Peyer's patch (tissue), 4 donors: ENCODE results near the gene SLC6A18. TPM values are rescaled to one million over a fixed set of nuclear protein-coding genes. Genes with fewer than 3 reads are reported as not detected.
"Not testable (repeated sequence)": the region's sequence is repeated elsewhere in the genome, so short reads cannot be mapped to it uniquely, and the experiment has no call there.

Experiments
- DNase-seq, 3 donors: peaks; one replicate each; pipeline ENCODE4 v3.0.0-alpha.2; 2017 to 2019
- H3K27ac ChIP-seq, 4 donors: fragments of 200-600 bp; sonication (generic); one replicate each; pipeline ENCODE4 v1.5.1; 2016 to 2019
- H3K27me3 ChIP-seq, 2 donors: fragments of 200-600 bp; sonication (generic); one replicate each; pipeline ENCODE4 v1.5.1; 2019
- H3K36me3 ChIP-seq, 3 donors: fragments of 200-600 bp; sonication (generic); one replicate each; pipeline ENCODE4 v1.5.1; 2016 to 2019
- H3K4me1 ChIP-seq, 4 donors: fragments of 200-600 bp; sonication (generic); one replicate each; pipeline ENCODE4 v1.5.1; 2016 to 2019
- H3K4me3 ChIP-seq, 4 donors: fragments of 200-600 bp; sonication (generic); 1 replicate in 3 of 4; 2 replicates in 1 of 4; pipeline ENCODE4 v1.5.1; 2016 to 2019; ENCODE audit warnings: mild to moderate bottlenecking in 1 of 4
- H3K9me3 ChIP-seq, 4 donors: fragments of 200-600 bp; sonication (generic); one replicate each; pipeline ENCODE4 v1.5.1; 2016 to 2019; ENCODE audit warnings: mild to moderate bottlenecking in 1 of 4
- CTCF ChIP-seq, 6 experiments: fragments of 450-650 bp in 4 of 6; fragments of 200-600 bp in 2 of 6; sonication (generic) in 1 of 6; IDR thresholded peaks; one replicate each; pipeline ENCODE4 v1.5.1; 2017 to 2019; ENCODE audit warnings: antibody characterized with exemption in 6 of 6, mild to moderate bottlenecking in 3 of 6, moderate library complexity in 1 of 6
- POLR2A ChIP-seq, 2 donors: fragments of 450-650 bp; IDR thresholded peaks; one replicate each; pipeline ENCODE4 v1.5.1; 2017; ENCODE audit warnings: antibody characterized with exemption in 2 of 2, mild to moderate bottlenecking in 2 of 2, moderate library complexity in 2 of 2
- total RNA-seq, 4 donors: library from RNA; depleted of rRNA; stranded (reverse); fragments of >200 nt; gene quantifications; one replicate each; pipeline ENCODE4 v1.1.0, GENCODE V29; 2016

The SLC6A18 gene
- total RNA-seq, 4 donors from 2014 or later: 0.53 to 0.95 TPM; not detected in 2

GRCh38 chr5:1272201-1272600, 47.0 kb downstream of the SLC6A18 start:
- no peak overlapping the region for H3K27ac ChIP-seq
- H3K4me3 ChIP-seq: no peak overlapping the region
- no peaks in the 10 kb centered on the region for H3K9me3 ChIP-seq
- DNase-seq: no peak
- no peaks in the 10 kb centered on the region for H3K36me3 ChIP-seq
- TF ChIP-seq CTCF (IDR thresholded peaks at IDR 0.05) (no peak), POLR2A (IDR thresholded peaks at IDR 0.05) (no peak)
- no peaks in the 10 kb centered on the region for H3K27me3 ChIP-seq
- H3K4me1 ChIP-seq: no peaks in the 10 kb centered on the region

GRCh38 chr5:1273745-1274144, 48.6 kb downstream of the SLC6A18 start:
- DNase-seq: no peak
- Histone ChIP-seq H3K27me3 (no peaks in the 10 kb centered on the region), H3K4me3 (no peak overlapping the region), H3K4me1 (no peaks in the 10 kb centered on the region), H3K27ac (no peak overlapping the region), H3K9me3 (no peaks in the 10 kb centered on the region), H3K36me3 (no peaks in the 10 kb centered on the region)
- TF ChIP-seq CTCF (IDR thresholded peaks at IDR 0.05) (no peak), POLR2A (IDR thresholded peaks at IDR 0.05) (no peak)

- Histone ChIP-seq H3K9me3 (no peaks in the 10 kb centered on the region), H3K4me1 (no peaks in the 10 kb centered on the region), H3K4me3 (no peak overlapping the region), H3K27me3 (no peaks in the 10 kb centered on the region), H3K36me3 (no peaks in the 10 kb centered on the region), H3K27ac (no peak overlapping the region)
- DNase-seq: no peak
- no peak for TF ChIP-seq POLR2A (IDR thresholded peaks at IDR 0.05)
- TF ChIP-seq CTCF (IDR thresholded peaks at IDR 0.05): no peak
Observed at GRCh38 chr5:1274471-1274870, 49.3 kb downstream of the SLC6A18 start.

DNA sequence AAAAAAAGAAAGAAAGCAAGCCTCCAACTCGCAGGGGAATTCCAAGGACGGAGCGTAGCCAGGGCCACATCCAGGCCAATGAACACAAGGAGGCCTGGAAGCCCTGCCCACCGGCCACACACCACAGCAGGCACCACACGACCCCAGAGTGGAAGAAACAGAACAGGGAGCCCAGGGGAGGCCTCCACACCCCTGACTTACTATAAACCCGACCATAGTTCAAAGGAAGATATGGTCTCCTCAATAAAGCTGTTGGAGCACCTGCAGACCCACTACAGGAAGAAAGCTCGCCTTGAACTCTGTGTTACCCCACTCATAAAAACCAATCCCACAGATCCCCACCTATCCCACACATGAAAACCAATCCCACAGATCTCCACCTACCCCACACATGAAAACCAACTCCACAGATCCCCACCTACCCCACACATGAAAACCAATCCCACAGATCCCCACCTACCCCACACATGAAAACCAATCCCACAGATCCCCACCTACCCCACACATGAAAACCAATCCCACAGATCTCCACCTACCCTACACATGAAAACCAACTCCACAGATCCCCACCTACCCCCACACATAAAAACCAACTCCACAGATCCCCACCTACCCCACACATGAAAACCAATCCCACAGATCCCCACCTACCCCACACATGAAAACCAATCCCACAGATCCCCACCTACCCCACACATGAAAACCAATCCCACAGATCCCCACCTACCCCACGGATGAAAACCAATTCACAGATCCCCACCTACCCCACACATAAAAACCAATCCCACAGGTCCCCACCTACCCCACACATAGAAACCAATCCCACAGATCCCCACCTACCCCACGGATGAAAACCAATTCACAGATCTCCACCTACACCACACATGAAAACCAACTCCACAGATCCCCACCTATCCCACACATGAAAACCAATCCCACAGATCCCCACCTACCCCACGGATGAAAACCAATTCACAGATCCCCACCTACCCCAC, 50.5 kb downstream of the SLC6A18 start:
- H3K36me3 ChIP-seq, H3K9me3 ChIP-seq, DNase-seq, H3K27ac ChIP-seq, H3K27me3 ChIP-seq, H3K4me1 ChIP-seq, H3K4me3 ChIP-seq: not testable (repeated sequence)

- Histone ChIP-seq H3K36me3 (no peaks in the 10 kb centered on the region), H3K4me3 (no peak overlapping the region), H3K4me1 (no peaks in the 10 kb centered on the region), H3K27ac (no peak overlapping the region), H3K9me3 (no peaks in the 10 kb centered on the region), H3K27me3 (no peaks in the 10 kb centered on the region)
- TF ChIP-seq CTCF (IDR thresholded peaks at IDR 0.05): no peak
- no peak for DNase-seq
Observed at GRCh38 chr5:1276930-1277329, 51.7 kb downstream of the SLC6A18 start.

- H3K36me3 ChIP-seq: no peaks in the 10 kb centered on the region
- H3K9me3 ChIP-seq: no peaks in the 10 kb centered on the region
- no peak overlapping the region for H3K27ac ChIP-seq
- TF ChIP-seq CTCF (IDR thresholded peaks at IDR 0.05) (no peak), POLR2A (IDR thresholded peaks at IDR 0.05) (no peak)
- DNase-seq: no peak
- no peak overlapping the region for H3K4me3 ChIP-seq
- H3K27me3 ChIP-seq: no peaks in the 10 kb centered on the region
- no peaks in the 10 kb centered on the region for H3K4me1 ChIP-seq
Observed at GRCh38 chr5:1277331-1277730, 52.1 kb downstream of the SLC6A18 start.
